ENCODE data around the gene MGA.

The MGA gene

DNA sequence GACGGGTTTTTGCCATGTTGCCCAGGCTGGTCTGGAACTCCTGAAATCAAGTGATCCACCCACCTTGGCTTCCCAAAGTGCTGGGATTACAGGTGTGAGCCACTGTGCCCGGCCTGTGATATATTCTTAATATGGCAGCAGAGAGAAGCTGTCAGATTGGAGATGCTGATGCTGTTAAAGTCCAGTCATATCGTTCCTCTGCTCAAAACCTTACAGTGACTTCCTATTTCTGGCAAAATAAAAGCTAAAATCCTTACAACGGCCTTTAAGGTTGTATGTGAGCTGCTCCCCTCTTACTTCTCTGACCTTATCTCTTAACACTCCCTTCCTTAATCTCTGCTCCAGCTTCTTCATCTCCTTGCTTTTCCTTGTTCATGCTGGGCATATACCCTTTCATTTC lies 26.6 kb upstream of the MGA start:
- H3K27me3 ChIP-seq (ENCODE audit: control insufficient read depth, low read length) = no peaks in the 10 kb centered on the region
- H3K4me2 ChIP-seq (ENCODE audit: low read length) = peak overlapping the region; percentile 73
- peaks cover 44% of the 10 kb centered on the region for H3K4me1 ChIP-seq (ENCODE audit: control insufficient read depth, low read length)
- no peaks in the 10 kb centered on the region for H3K9me2 ChIP-seq (replicated peaks; ENCODE audit: control insufficient read depth, low read length)
- H3K9me3 ChIP-seq (ENCODE audit: control insufficient read depth, insufficient read depth, low read length) = no peaks in the 10 kb centered on the region
- no peaks in the 10 kb centered on the region for H3K79me2 ChIP-seq (ENCODE audit: control insufficient read depth, low read length)
- no peaks in the 10 kb centered on the region for H3K36me3 ChIP-seq (ENCODE audit: control insufficient read depth, low read length)
- peak overlapping the region; percentile 52 for H3K4me3 ChIP-seq (ENCODE audit: low read length)
- H3K27ac ChIP-seq (ENCODE audit: low read depth, low read length) = peak overlapping the region; percentile 49
- no peaks in the 10 kb centered on the region for H4K20me1 ChIP-seq (ENCODE audit: control insufficient read depth, insufficient read depth, low read depth, low read length)
- H3F3A ChIP-seq (ENCODE audit: control insufficient read depth, insufficient read depth) = peaks cover 10% of the 10 kb centered on the region
- no peak for TF ChIP-seq EZH2phosphoT487 (IDR thresholded peaks at IDR 0.05; ENCODE audit: borderline replicate concordance, low read length)
- TF ChIP-seq, protein P1, sequence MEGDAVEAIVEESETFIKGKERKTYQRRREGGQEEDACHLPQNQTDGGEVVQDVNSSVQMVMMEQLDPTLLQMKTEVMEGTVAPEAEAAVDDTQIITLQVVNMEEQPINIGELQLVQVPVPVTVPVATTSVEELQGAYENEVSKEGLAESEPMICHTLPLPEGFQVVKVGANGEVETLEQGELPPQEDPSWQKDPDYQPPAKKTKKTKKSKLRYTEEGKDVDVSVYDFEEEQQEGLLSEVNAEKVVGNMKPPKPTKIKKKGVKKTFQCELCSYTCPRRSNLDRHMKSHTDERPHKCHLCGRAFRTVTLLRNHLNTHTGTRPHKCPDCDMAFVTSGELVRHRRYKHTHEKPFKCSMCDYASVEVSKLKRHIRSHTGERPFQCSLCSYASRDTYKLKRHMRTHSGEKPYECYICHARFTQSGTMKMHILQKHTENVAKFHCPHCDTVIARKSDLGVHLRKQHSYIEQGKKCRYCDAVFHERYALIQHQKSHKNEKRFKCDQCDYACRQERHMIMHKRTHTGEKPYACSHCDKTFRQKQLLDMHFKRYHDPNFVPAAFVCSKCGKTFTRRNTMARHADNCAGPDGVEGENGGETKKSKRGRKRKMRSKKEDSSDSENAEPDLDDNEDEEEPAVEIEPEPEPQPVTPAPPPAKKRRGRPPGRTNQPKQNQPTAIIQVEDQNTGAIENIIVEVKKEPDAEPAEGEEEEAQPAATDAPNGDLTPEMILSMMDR (IDR thresholded peaks at IDR 0.05; ENCODE audit: low read depth, low read length, poor library complexity, severe bottlenecking) = no peak

DNA sequence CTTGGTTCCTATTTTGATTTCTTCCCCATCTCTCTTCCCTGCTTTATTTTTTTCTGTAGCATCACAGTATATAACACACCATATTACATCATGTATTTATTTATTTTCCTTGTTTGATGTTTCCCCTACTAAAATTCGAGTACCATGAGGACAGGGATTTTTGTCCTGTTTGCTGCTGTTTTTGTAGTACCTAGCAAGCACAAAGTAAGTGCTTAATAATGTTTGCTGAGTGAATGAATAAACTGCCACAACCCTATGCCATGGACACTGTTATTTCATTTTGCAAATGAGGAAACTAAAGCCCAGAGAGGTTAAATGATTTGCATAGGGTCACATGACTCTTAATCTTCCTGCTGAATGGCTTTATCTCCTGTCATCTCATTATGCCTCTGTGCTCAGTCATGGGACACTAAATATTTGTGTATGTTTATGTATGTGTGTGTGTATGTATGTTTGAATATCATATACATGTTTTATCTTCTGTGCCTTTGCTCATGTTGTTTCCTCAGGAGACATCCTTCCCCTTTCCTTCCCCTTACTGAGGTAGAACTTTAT lies 26.1 kb upstream of the MGA start:
- H3K4me1 ChIP-seq (ENCODE audit: control insufficient read depth, low read length) = peaks cover 44% of the 10 kb centered on the region
- peak overlapping the region; percentile 73 for H3K4me2 ChIP-seq (ENCODE audit: low read length)
- H3K27ac ChIP-seq (ENCODE audit: low read depth, low read length) = peak overlapping the region; percentile 49
- H3K4me3 ChIP-seq (ENCODE audit: low read length) = peak overlapping the region; percentile 52
- H3K27me3 ChIP-seq (ENCODE audit: control insufficient read depth, low read length) = no peaks in the 10 kb centered on the region
- no peaks in the 10 kb centered on the region for H4K20me1 ChIP-seq (ENCODE audit: control insufficient read depth, insufficient read depth, low read depth, low read length)
- no peaks in the 10 kb centered on the region for H3K36me3 ChIP-seq (ENCODE audit: control insufficient read depth, low read length)
- no peaks in the 10 kb centered on the region for H3K79me2 ChIP-seq (ENCODE audit: control insufficient read depth, low read length)
- peaks cover 10% of the 10 kb centered on the region for H3F3A ChIP-seq (ENCODE audit: control insufficient read depth, insufficient read depth)
- TF ChIP-seq, protein P1 (IDR thresholded peaks at IDR 0.05; ENCODE audit: low read depth, low read length, poor library complexity, severe bottlenecking) = no peak
- no peak for TF ChIP-seq EZH2phosphoT487 (IDR thresholded peaks at IDR 0.05; ENCODE audit: borderline replicate concordance, low read length)
- no peaks in the 10 kb centered on the region for H3K9me2 ChIP-seq (replicated peaks; ENCODE audit: control insufficient read depth, low read length)
- no peaks in the 10 kb centered on the region for H3K9me3 ChIP-seq (ENCODE audit: control insufficient read depth, insufficient read depth, low read length)

DNA sequence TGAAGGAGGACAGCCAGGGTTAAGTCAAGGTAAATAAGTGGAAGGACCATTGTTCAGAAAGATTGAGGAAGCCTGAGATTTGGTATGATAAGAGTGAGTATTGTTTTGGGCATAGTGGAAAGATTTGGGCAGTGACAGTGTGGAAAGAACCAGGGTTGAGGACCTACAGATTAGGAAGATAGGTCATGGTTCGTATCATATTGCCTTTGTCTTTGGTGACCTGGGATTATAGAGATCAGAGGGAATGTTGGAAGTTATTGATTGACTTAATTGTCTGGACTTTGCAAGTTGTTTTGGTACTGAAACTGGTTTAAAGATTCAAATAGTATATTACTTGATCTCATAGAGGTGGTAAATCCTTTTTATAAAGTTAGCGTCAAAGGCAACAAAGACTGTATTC lies 23.1 kb upstream of the MGA start:
- Histone ChIP-seq H3K4me2 (ENCODE audit: low read length) (no peak overlapping the region), H3K27me3 (ENCODE audit: control insufficient read depth, low read length) (no peaks in the 10 kb centered on the region), H3K9me3 (ENCODE audit: control insufficient read depth, insufficient read depth, low read length) (no peaks in the 10 kb centered on the region), H3K27ac (ENCODE audit: low read depth, low read length) (no peak overlapping the region), H3K4me1 (ENCODE audit: control insufficient read depth, low read length) (peaks cover 28% of the 10 kb centered on the region), H4K20me1 (ENCODE audit: control insufficient read depth, insufficient read depth, low read depth, low read length) (no peaks in the 10 kb centered on the region), H3K79me2 (ENCODE audit: control insufficient read depth, low read length) (no peaks in the 10 kb centered on the region), H3K36me3 (ENCODE audit: control insufficient read depth, low read length) (no peaks in the 10 kb centered on the region), H3K4me3 (ENCODE audit: low read length) (no peak overlapping the region), H3F3A (ENCODE audit: control insufficient read depth, insufficient read depth) (peaks cover 6% of the 10 kb centered on the region; the same call in 1 of the 2 replicates), H3K9me2 (replicated peaks; ENCODE audit: control insufficient read depth, low read length) (no peaks in the 10 kb centered on the region)
- TF ChIP-seq EZH2phosphoT487 (IDR thresholded peaks at IDR 0.05; ENCODE audit: borderline replicate concordance, low read length) = no peak
- TF ChIP-seq, protein P1 (IDR thresholded peaks at IDR 0.05; ENCODE audit: low read depth, low read length, poor library complexity, severe bottlenecking) = no peak

All from DOHH2 (cell line).